ENCODE measurements around the gene HSPG2. TPM values are rescaled to one million over a fixed set of nuclear protein-coding genes. Genes with fewer than 3 reads are reported as not detected.

HSPG2 gene
- total and polyA plus RNA-seq, 2 of the 13 experiments (the other 11 are each of a cell fraction or from before 2014, with no cell fraction given), result 9.1 to 13.1 TPM

DNA sequence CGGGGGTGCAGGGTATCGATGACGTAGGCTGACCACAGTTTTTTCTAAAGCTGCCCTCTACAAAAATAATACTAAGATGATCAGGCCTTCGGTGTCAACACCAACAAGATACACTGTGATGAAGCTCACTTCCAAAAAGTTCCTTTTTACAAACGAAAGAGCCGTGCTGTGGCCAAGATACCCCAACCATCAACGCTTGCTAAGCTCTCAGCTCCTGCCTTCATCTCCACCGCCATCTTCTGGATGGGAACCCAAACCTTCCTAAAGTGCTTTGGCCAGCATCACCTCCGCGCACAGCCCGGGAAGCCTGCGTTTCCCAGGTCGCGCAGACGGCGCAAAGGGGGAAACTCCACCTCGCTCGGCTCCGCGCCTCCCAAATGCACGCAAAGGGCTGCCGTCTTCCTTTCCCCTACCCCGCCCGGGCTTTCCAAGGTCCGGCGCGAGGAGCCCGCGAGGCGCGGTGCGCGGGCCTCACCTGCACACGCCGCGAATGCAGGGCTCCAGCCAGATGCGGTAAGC lies 154.7 kb downstream of the HSPG2 start (continued):
- TF ChIP-seq, protein P1, sequence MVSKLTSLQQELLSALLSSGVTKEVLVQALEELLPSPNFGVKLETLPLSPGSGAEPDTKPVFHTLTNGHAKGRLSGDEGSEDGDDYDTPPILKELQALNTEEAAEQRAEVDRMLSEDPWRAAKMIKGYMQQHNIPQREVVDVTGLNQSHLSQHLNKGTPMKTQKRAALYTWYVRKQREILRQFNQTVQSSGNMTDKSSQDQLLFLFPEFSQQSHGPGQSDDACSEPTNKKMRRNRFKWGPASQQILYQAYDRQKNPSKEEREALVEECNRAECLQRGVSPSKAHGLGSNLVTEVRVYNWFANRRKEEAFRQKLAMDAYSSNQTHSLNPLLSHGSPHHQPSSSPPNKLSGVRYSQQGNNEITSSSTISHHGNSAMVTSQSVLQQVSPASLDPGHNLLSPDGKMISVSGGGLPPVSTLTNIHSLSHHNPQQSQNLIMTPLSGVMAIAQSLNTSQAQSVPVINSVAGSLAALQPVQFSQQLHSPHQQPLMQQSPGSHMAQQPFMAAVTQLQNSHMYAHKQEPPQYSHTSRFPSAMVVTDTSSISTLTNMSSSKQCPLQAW (CRISPR knock-in tag; IDR thresholded peaks at IDR 0.05), result 0 out of 2 replicates have a peak, but pooled peaks have one; percentile 46
- peak; percentile 21 for TF ChIP-seq TEAD3 (CRISPR knock-in tag; optimal IDR thresholded peaks at IDR 0.05; ENCODE audit: borderline replicate concordance)
- no peak for TF ChIP-seq NONO (IDR thresholded peaks at IDR 0.05)
- TF ChIP-seq NONO (CRISPR knock-in tag; conservative IDR thresholded peaks at IDR 0.05), result no peak
- no peak for TF ChIP-seq TBX2 (CRISPR knock-in tag; IDR thresholded peaks at IDR 0.05; ENCODE audit: borderline replicate concordance)

DNA sequence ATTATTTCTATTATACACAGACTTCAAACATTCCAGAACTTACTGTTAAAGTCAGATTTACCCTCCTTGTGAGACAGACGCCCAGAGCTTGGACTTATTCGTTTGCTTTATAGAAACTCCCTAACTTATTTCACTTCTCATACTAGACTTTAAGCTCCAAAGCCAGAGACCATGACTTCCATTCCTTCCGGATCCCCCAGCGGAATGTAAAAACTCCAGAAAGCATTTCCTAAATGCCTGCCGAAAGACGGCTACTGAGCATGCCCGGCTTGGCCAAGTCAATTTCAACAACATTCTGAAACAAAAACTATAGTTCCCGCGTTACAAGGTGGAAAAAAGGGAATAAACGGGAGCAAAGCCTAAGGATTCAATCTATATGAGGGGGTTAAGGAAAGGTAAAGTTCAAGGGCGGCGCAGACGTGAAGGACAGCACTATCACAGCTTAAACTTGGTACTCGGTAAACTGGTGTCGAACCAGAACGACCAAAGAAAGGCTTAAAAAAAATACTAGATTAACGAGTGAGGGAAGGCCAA lies 155.2 kb downstream of the HSPG2 start:
- BruUV-seq (replicated peaks), result no TSS peak
- TF ChIP-seq ZNF589 (CRISPR knock-in tag; conservative IDR thresholded peaks at IDR 0.05) (no peak), AGO1 (IDR thresholded peaks at IDR 0.05; ENCODE audit: low read depth, low read length, poor library complexity, severe bottlenecking) (no peak), GATAD2A (CRISPR knock-in tag; IDR thresholded peaks at IDR 0.05) (0 out of 2 replicates have a peak, but pooled peaks have one; percentile 5), GATA4 (IDR thresholded peaks at IDR 0.05; ENCODE audit: borderline replicate concordance, low read depth) (no peak), IRX3 (CRISPR knock-in tag; IDR thresholded peaks at IDR 0.05; ENCODE audit: borderline replicate concordance, low read depth) (no peak), ZNF430 (CRISPR knock-in tag; IDR thresholded peaks at IDR 0.05) (peak; percentile 27; the same call in 1 of the 2 replicates), AHR (CRISPR knock-in tag; IDR thresholded peaks at IDR 0.05) (no peak), ZNF337 (CRISPR knock-in tag; IDR thresholded peaks at IDR 0.05; ENCODE audit: borderline replicate concordance, low read depth) (0 out of 2 replicates have a peak, but pooled peaks have one; percentile 1), GZF1 (CRISPR knock-in tag; IDR thresholded peaks at IDR 0.05) (no peak), ZBTB20 (CRISPR knock-in tag; IDR thresholded peaks at IDR 0.05; ENCODE audit: borderline replicate concordance, low read depth) (0 out of 2 replicates have a peak, but pooled peaks have one; percentile 25), RARA (CRISPR knock-in tag; IDR thresholded peaks at IDR 0.05) (peak; percentile 62), SIN3A (IDR thresholded peaks at IDR 0.05; ENCODE audit: borderline replicate concordance, low read depth, low read length) (0 out of 2 replicates have a peak, but pooled peaks have one; percentile 2)
- TF ChIP-seq, protein P2, sequence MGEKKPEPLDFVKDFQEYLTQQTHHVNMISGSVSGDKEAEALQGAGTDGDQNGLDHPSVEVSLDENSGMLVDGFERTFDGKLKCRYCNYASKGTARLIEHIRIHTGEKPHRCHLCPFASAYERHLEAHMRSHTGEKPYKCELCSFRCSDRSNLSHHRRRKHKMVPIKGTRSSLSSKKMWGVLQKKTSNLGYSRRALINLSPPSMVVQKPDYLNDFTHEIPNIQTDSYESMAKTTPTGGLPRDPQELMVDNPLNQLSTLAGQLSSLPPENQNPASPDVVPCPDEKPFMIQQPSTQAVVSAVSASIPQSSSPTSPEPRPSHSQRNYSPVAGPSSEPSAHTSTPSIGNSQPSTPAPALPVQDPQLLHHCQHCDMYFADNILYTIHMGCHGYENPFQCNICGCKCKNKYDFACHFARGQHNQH (CRISPR knock-in tag; IDR thresholded peaks at IDR 0.05), result no peak
- TF ChIP-seq, protein P3, sequence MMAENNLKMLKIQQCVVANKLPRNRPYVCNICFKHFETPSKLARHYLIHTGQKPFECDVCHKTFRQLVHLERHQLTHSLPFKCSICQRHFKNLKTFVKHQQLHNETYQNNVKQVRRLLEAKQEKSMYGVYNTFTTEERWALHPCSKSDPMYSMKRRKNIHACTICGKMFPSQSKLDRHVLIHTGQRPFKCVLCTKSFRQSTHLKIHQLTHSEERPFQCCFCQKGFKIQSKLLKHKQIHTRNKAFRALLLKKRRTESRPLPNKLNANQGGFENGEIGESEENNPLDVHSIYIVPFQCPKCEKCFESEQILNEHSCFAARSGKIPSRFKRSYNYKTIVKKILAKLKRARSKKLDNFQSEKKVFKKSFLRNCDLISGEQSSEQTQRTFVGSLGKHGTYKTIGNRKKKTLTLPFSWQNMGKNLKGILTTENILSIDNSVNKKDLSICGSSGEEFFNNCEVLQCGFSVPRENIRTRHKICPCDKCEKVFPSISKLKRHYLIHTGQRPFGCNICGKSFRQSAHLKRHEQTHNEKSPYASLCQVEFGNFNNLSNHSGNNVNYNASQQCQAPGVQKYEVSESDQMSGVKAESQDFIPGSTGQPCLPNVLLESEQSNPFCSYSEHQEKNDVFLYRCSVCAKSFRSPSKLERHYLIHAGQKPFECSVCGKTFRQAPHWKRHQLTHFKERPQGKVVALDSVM (CRISPR knock-in tag; IDR thresholded peaks at IDR 0.05), result peak; percentile 66

More for the DNA sequence above, 155.2 kb downstream of the HSPG2 start:
- DNase-seq (ENCODE audit: low spot score), result peak; percentile 50
- Histone ChIP-seq H4K20me1 (ENCODE audit: insufficient read depth, low read length) (peaks cover 19% of the 10 kb centered on the region), H3K27me3 (ENCODE audit: control insufficient read depth in 1 of 2, insufficient read depth in 2 of 2, low read length in 2 of 2) (no peaks in the 10 kb centered on the region; a peak in 1 of 5 replicates), H3K27ac (ENCODE audit: extremely low read length, insufficient read depth, low read length) (peak overlapping the region; percentile 99), H3K4me3 (replicated peaks in 1 of 3; ENCODE audit: insufficient read depth in 1 of 3, low read depth in 2 of 3, low read length in 3 of 3) (peak overlapping the region; percentile 72 to 97 (median 80)), H3K79me2 (ENCODE audit: insufficient read depth, low read length) (peaks cover 50% of the 10 kb centered on the region), H3K4me1 (ENCODE audit: insufficient read depth, low read length) (peaks cover 41% of the 10 kb centered on the region), H3K9ac (ENCODE audit: insufficient read depth, low read depth, low read length) (peak overlapping the region; percentile 99), H2AFZ (ENCODE audit: low read length) (peak overlapping the region; percentile 39), H3K9me3 (ENCODE audit: low read length) (no peaks in the 10 kb centered on the region), H3K4me2 (ENCODE audit: low read depth, low read length) (peak overlapping the region; percentile 88), H3K36me3 (replicated peaks in 1 of 2; ENCODE audit: control insufficient read depth in 1 of 2, insufficient read depth in 2 of 2, low read length in 2 of 2) (no peaks in the 10 kb centered on the region)
- in situ Hi-C loops (cut with HindIII; ENCODE audit: extremely low pct_ligation_motif_present, low pct_unique_long_range_greater_than_20kb), result no loop called here
- under 1% methylated on average over 17 of the region's 17 CpGs for WGBS (ENCODE audit: low lambda C conversion rate)
- ChIA-PET CTCF (ENCODE audit: low intra/inter-chr PET ratio, low total read pairs) (no interaction called here), POLR2A (interaction anchor here (0.9 to 2.1 kb wide), 5 partner anchors 44 to 244 kb away, joined by 3 to 6 read pairs (median 3); no protein-coding TSS in a partner anchor)
- intact Hi-C loops (cut with micrococcal nuclease; ENCODE audit: unreplicated experiment), result loop anchor here (1.0 to 5.0 kb wide), 3 partner anchors 79 to 550 kb away; no protein-coding TSS in a partner anchor
- no peak for ATAC-seq
- FAIRE-seq, result peak; percentile 67
